ENCODE measurements around the gene KRTAP10-9. TPM values are rescaled to one million over a fixed set of nuclear protein-coding genes. Genes with fewer than 3 reads are reported as not detected.

KRTAP10-9 gene
- total RNA-seq, 2 donors from 2014 or later, result not detected

DNA sequence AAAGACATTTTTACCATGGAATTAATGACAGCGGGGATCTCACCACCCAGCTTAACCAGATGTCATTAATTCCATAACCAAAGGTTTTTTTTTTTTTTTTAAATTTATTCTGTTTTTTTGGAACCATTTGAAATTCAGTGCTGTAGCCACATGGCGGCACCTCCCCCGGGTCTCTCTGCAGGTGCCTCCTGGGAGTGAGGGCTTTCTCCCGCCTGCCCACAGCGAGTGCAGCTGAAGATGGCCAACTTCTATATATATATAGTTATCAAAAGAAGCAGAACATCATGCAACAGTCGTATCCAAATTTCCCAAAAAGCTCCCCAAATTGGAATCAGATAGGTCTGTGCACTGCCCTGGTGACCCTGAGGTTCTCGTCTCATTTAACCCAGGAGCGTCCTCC lies 11.4 kb upstream of the KRTAP10-9 start:
- TF ChIP-seq, protein P1, sequence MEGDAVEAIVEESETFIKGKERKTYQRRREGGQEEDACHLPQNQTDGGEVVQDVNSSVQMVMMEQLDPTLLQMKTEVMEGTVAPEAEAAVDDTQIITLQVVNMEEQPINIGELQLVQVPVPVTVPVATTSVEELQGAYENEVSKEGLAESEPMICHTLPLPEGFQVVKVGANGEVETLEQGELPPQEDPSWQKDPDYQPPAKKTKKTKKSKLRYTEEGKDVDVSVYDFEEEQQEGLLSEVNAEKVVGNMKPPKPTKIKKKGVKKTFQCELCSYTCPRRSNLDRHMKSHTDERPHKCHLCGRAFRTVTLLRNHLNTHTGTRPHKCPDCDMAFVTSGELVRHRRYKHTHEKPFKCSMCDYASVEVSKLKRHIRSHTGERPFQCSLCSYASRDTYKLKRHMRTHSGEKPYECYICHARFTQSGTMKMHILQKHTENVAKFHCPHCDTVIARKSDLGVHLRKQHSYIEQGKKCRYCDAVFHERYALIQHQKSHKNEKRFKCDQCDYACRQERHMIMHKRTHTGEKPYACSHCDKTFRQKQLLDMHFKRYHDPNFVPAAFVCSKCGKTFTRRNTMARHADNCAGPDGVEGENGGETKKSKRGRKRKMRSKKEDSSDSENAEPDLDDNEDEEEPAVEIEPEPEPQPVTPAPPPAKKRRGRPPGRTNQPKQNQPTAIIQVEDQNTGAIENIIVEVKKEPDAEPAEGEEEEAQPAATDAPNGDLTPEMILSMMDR (IDR thresholded peaks at IDR 0.05), result no peak
- no peak overlapping the region for H3K27ac ChIP-seq
- DNase-seq, result no peak
- H3K9me3 ChIP-seq, result no peaks in the 10 kb centered on the region
- H3K4me1 ChIP-seq, result no peaks in the 10 kb centered on the region
- H3K27me3 ChIP-seq, result no peaks in the 10 kb centered on the region
- intact Hi-C loops (cut with DNase I), result no loop called here
- no peak overlapping the region for H3K4me3 ChIP-seq
- H3K9ac ChIP-seq (ENCODE audit: low read depth in 2 of 2, low read length in 2 of 2), result no peak overlapping the region
- no peaks in the 10 kb centered on the region for H3K36me3 ChIP-seq

DNA sequence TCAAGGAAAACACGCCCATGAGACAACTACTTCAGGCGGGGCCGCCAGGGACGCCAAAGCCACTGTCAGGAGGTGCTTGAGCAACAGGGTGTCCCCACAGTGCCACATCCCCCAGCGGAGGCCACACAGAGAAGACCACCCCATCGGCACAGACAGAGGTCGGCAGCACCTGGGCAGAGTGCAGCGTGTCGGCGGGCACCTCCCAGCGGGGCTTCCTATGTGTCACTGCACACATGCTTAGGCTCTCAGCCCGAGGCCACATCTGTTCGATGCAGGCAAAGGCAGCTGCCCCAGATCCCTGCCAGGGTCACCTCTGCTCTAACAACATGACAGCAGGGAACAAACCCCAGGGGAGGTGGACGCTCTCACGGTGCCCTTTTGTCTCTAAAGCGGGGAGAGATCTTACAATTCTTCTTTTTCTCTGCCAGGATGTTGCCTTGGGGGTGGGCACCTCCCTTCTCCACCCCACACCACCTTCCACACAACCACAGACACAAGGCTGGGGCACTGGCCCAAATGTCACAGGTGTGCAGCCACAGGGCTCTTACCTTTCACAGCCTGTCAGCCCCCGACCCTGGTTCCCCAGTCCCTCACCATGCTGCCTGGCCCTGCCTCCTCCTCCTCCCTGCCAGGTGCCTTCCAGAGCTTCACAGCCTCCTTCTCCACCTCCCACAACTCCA lies 10.8 kb upstream of the KRTAP10-9 start:
- TF ChIP-seq, protein P1 (IDR thresholded peaks at IDR 0.05), result no peak
- Histone ChIP-seq H3K36me3 (no peaks in the 10 kb centered on the region), H3K4me1 (no peaks in the 10 kb centered on the region), H3K9ac (ENCODE audit: low read depth in 2 of 2, low read length in 2 of 2) (no peak overlapping the region), H3K9me3 (no peaks in the 10 kb centered on the region), H3K27me3 (no peaks in the 10 kb centered on the region), H3K27ac (no peak overlapping the region), H3K4me3 (no peak overlapping the region)
- intact Hi-C loops (cut with DNase I), result no loop called here
- DNase-seq, result no peak

DNA sequence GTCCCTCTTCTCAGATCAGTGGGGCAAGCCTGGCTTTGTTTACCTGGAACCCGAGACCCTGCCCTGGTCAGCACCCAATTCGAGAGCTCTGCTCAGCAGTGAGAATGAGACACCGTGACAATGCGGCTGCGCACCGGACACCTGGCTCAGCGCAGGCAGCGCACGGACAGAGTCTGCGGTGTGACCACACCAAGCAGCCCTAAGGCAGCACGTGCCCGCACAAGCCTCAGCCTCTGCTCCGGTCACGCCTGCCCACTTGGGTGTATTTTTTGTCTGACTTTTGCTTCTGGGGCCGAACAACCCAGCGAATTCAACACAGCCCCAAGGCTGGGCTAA lies 10.3 kb upstream of the KRTAP10-9 start:
- Histone ChIP-seq H3K36me3 (no peaks in the 10 kb centered on the region), H3K27me3 (no peaks in the 10 kb centered on the region), H3K9me3 (no peaks in the 10 kb centered on the region), H3K4me1 (no peaks in the 10 kb centered on the region), H3K27ac (no peak overlapping the region), H3K4me3 (no peak overlapping the region), H3K9ac (ENCODE audit: low read depth in 2 of 2, low read length in 2 of 2) (no peak overlapping the region)
- no peak for DNase-seq
- TF ChIP-seq, protein P1 (IDR thresholded peaks at IDR 0.05), result no peak
- intact Hi-C loops (cut with DNase I), result no loop called here

DNA sequence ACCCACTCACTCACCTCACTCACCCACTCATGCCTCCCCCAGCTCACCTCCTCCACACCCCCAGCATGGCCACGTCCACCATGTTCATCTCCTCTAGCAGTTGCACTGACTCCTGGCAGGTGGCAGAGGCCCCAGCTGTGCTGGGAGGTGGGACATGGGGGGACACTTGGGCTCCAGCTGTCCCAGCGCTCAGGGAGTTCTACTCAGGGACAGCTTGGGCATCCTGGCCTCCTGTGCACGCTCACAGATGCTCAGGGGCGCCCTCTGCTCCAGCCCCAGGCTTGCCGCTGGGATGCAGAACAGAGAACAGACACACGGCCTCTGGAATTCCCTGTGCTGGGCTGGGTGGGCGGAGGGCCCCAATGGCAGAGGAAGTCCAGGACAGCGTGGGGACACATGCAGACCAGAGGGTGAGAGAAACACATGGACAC lies 9.8 kb upstream of the KRTAP10-9 start:
- H3K9ac ChIP-seq (ENCODE audit: low read depth in 2 of 2, low read length in 2 of 2), result no peak overlapping the region
- H3K4me1 ChIP-seq, result no peaks in the 10 kb centered on the region
- no peak for DNase-seq
- H3K27ac ChIP-seq, result no peak overlapping the region
- H3K27me3 ChIP-seq, result no peaks in the 10 kb centered on the region
- H3K36me3 ChIP-seq, result no peaks in the 10 kb centered on the region
- H3K9me3 ChIP-seq, result no peaks in the 10 kb centered on the region
- TF ChIP-seq, protein P1 (IDR thresholded peaks at IDR 0.05), result no peak
- intact Hi-C loops (cut with DNase I), result no loop called here
- H3K4me3 ChIP-seq, result no peak overlapping the region

DNA sequence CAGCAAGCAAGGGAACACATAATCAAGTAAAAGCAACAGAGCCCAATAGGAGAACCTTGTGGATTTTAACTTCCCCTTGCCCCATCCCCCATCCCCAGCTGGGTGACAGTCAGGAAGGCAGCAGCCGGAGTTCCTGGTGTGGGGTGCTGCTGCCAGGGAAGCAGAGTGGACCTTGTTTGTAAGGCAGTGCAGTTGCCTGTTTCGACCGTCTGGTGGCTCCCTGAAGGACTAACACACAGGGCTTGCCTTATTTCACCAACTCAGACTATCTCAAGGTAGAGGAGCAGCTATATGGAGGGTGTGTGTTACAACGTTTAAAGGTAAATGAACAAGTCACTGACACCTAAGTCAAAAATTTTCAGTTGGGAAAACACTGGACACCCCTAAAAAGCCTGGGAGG lies 8.4 kb upstream of the KRTAP10-9 start:
- TF ChIP-seq, protein P1 (IDR thresholded peaks at IDR 0.05), result no peak
- peak; percentile 34 for DNase-seq
- no peak overlapping the region for H3K27ac ChIP-seq
- H3K4me3 ChIP-seq, result no peak overlapping the region
- no peaks in the 10 kb centered on the region for H3K36me3 ChIP-seq
- H3K27me3 ChIP-seq, result no peaks in the 10 kb centered on the region
- H3K4me1 ChIP-seq, result no peaks in the 10 kb centered on the region
- intact Hi-C loops (cut with DNase I), result no loop called here
- no peak overlapping the region for H3K9ac ChIP-seq (ENCODE audit: low read depth in 2 of 2, low read length in 2 of 2)
- no peaks in the 10 kb centered on the region for H3K9me3 ChIP-seq
